GM12878 (cell line): ENCODE results near the gene KIAA0319L. TPM values are rescaled to one million over a fixed set of nuclear protein-coding genes. Genes with fewer than 3 reads are reported as not detected.

Experiments
- ATF7 ChIP-seq: fragments of 450-650 bp; IDR thresholded peaks from 2 replicates; pipeline ENCODE4 v1.6.1; 2016; ENCODE audit warnings: low read depth, mild to moderate bottlenecking
- BHLHE40 ChIP-seq, 2 experiments: fragments of 450-650 bp in 1 of 2; IDR thresholded peaks; 2 replicates each; pipeline ENCODE4 v1.6.1; 2011 to 2017; ENCODE audit warnings: low read depth in 2 of 2, borderline replicate concordance in 1 of 2, improper control_type of control experiment in 1 of 2, low read length in 1 of 2, mild to moderate bottlenecking in 1 of 2
- BMI1 ChIP-seq: fragments of 450-650 bp; IDR thresholded peaks from 2 replicates; pipeline ENCODE4 v1.6.1; 2016; ENCODE audit warnings: mild to moderate bottlenecking, moderate library complexity, borderline replicate concordance
- CBFB ChIP-seq: IDR thresholded peaks from 2 replicates; pipeline ENCODE4 v1.6.1; 2016; ENCODE audit warnings: antibody characterized with exemption, low read depth
- CBX5 ChIP-seq: sonication (generic); IDR thresholded peaks from 2 replicates; pipeline ENCODE4 v1.6.1; 2016; ENCODE audit warnings: low read depth, moderate library complexity, mild to moderate bottlenecking, inconsistent platforms
- CEBPB ChIP-seq, 2 experiments: fragments of 150-350 bp in 1 of 2; IDR thresholded peaks; 2 replicates each; pipeline ENCODE4 v1.6.1; 2012 to 2014; ENCODE audit warnings: low read depth in 2 of 2, low read length in 2 of 2, borderline replicate concordance in 1 of 2, inconsistent platforms in 1 of 2
- CHD4 ChIP-seq: fragments of 200-600 bp; sonication (generic); IDR thresholded peaks from 2 replicates; pipeline ENCODE4 v1.6.1; 2016; ENCODE audit warnings: mild to moderate bottlenecking
- EP300 ChIP-seq, 2 experiments: fragments of 150-350 bp in 1 of 2; IDR thresholded peaks; 2 replicates each; pipeline ENCODE4 v1.6.1; 2011 to 2012; ENCODE audit warnings: low read depth in 2 of 2, low read length in 2 of 2, borderline replicate concordance in 1 of 2, improper control_type of control experiment in 1 of 2, inconsistent platforms in 1 of 2; ENCODE audit not compliant: control insufficient read depth in 1 of 2
- GABPA ChIP-seq: IDR thresholded peaks from 2 replicates; pipeline ENCODE4 v1.6.1; 2014; ENCODE audit warnings: antibody characterized with exemption, low read depth, mild to moderate bottlenecking, inconsistent platforms
- KAT2A ChIP-seq: conservative IDR thresholded peaks from 2 replicates; pipeline ENCODE4 v1.6.1; 2011; ENCODE audit warnings: low read depth, low read length; ENCODE audit not compliant: control insufficient read depth
- MXI1 ChIP-seq: fragments of 150-350 bp; IDR thresholded peaks from 2 replicates; pipeline ENCODE4 v1.6.1; 2011; ENCODE audit warnings: low read depth, mild to moderate bottlenecking, inconsistent platforms, low read length, improper control_type of control experiment
- NR2C2 ChIP-seq: IDR thresholded peaks from 2 replicates; pipeline ENCODE4 v1.6.1; 2011; ENCODE audit warnings: borderline replicate concordance, low read depth; ENCODE audit not compliant: control insufficient read depth, insufficient read length
- POU2F2 ChIP-seq: IDR thresholded peaks from 3 replicates; pipeline ENCODE4 v1.6.1; 2011; ENCODE audit warnings: low read depth, mild to moderate bottlenecking, low read length, borderline replicate concordance
- RAD21 ChIP-seq: IDR thresholded peaks from 2 replicates; pipeline ENCODE4 v1.6.1; 2011; ENCODE audit warnings: mild to moderate bottlenecking, low read depth, low read length, moderate library complexity; ENCODE audit not compliant: insufficient read depth
- SRF ChIP-seq, 2 experiments: IDR thresholded peaks; 2 replicates each; pipeline ENCODE4 v1.6.1; 2011; ENCODE audit warnings: low read depth in 2 of 2, low read length in 2 of 2, mild to moderate bottlenecking in 1 of 2, moderate library complexity in 1 of 2
- STAT1 ChIP-seq: fragments of 450-650 bp; conservative IDR thresholded peaks from 2 replicates; pipeline ENCODE4 v1.6.1; 2014; ENCODE audit warnings: antibody characterized with exemption, mild to moderate bottlenecking
- WRNIP1 ChIP-seq: IDR thresholded peaks from 2 replicates; pipeline ENCODE4 v1.6.1; 2011; ENCODE audit warnings: low read depth, low read length, improper control_type of control experiment, borderline replicate concordance
- YY1 ChIP-seq: IDR thresholded peaks from 2 replicates; pipeline ENCODE4 v1.6.1; 2011; ENCODE audit warnings: low read depth, mild to moderate bottlenecking, low read length
- ZNF217 ChIP-seq: fragments of 450-650 bp; IDR thresholded peaks from 2 replicates; pipeline ENCODE4 v1.6.1; 2017; ENCODE audit warnings: antibody characterized with exemption, mild to moderate bottlenecking
- ZNF384 ChIP-seq: IDR thresholded peaks from 2 replicates; pipeline ENCODE4 v1.6.1; 2012; ENCODE audit warnings: low read depth, mild to moderate bottlenecking, low read length, improper control_type of control experiment, borderline replicate concordance
- polyA plus RNA-seq, 11 experiments: library from polyadenylated mRNA; depleted of rRNA in 4 of 11; unstranded in 6 of 11; stranded (reverse) in 5 of 11; fragments of >200 nt; fragmentation: Nextera tagmentation in 4 of 11; fragmentation: Illumina TruSeq in 1 of 11; extraction: Ambion mirVana in 4 of 11; extraction: Trizol in 1 of 11; gene quantifications; 1 replicate in 1 of 11; 2 replicates in 10 of 11; pipeline versions ENCODE4 v1.2.1 to v1.2.3, GENCODE V29; 2011 to 2016; ENCODE audit warnings: inconsistent platforms in 2 of 11, missing spikeins in 2 of 11, low read depth in 1 of 11
- total RNA-seq, 4 experiments: library from RNA; depleted of rRNA in 3 of 4; stranded (reverse); fragments of >200 nt in 3 of 4; fragmentation: Illumina TruSeq in 1 of 4; extraction: Trizol in 1 of 4; gene quantifications; 2 replicates each; pipeline versions ENCODE4 v1.2.1 to v1.2.3, GENCODE V29; 2013 to 2021
- TF ChIP-seq, protein P1 (sequence below): fragments of 450-650 bp; IDR thresholded peaks from 2 replicates; pipeline ENCODE4 v1.6.1; 2017; ENCODE audit warnings: antibody characterized with exemption, mild to moderate bottlenecking, moderate library complexity
- TF ChIP-seq, protein P2 (sequence below): fragments of 150-350 bp; IDR thresholded peaks from 2 replicates; pipeline ENCODE4 v1.6.1; 2016; ENCODE audit warnings: low read depth, low read length
- TF ChIP-seq, protein P3 (sequence below): fragments of 450-650 bp; IDR thresholded peaks from 2 replicates; pipeline ENCODE4 v1.6.1; 2017; ENCODE audit warnings: mild to moderate bottlenecking

Gene KIAA0319L
- total and polyA plus RNA-seq, 10 of the 15 experiments (the other 5 are each of a cell fraction or from before 2014, with no cell fraction given), result 2.6 to 57.8 (median 25.4) TPM

DNA sequence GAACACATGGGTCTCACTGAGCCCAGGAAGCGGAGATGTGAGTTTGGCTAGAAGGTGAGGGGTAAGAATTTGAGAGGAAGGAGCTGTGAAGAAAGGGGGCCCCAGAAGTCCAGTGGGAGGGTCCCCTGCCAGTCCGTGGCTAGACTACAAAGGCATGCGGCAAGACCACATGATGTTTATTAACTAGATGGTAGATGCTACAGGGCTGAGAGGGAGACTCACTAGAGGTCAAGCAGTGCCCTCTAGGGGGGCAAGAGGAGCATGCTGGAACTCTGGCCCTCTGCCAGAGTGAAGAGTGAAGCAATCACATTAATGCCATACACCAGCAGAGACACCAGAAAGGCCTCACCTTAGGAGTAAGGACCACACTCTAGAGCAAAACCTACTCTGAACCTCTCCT is 12.2 kb downstream of the KIAA0319L start (continued):
- TF ChIP-seq, protein P1, sequence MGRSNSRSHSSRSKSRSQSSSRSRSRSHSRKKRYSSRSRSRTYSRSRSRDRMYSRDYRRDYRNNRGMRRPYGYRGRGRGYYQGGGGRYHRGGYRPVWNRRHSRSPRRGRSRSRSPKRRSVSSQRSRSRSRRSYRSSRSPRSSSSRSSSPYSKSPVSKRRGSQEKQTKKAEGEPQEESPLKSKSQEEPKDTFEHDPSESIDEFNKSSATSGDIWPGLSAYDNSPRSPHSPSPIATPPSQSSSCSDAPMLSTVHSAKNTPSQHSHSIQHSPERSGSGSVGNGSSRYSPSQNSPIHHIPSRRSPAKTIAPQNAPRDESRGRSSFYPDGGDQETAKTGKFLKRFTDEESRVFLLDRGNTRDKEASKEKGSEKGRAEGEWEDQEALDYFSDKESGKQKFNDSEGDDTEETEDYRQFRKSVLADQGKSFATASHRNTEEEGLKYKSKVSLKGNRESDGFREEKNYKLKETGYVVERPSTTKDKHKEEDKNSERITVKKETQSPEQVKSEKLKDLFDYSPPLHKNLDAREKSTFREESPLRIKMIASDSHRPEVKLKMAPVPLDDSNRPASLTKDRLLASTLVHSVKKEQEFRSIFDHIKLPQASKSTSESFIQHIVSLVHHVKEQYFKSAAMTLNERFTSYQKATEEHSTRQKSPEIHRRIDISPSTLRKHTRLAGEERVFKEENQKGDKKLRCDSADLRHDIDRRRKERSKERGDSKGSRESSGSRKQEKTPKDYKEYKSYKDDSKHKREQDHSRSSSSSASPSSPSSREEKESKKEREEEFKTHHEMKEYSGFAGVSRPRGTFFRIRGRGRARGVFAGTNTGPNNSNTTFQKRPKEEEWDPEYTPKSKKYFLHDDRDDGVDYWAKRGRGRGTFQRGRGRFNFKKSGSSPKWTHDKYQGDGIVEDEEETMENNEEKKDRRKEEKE, result no peak
- TF ChIP-seq NR2C2, result no peak
- no peak for TF ChIP-seq BMI1
- no peak for TF ChIP-seq ZNF384
- TF ChIP-seq WRNIP1, result 0 out of 2 replicates have a peak, but pooled peaks have one; percentile 58
- TF ChIP-seq, protein P2, sequence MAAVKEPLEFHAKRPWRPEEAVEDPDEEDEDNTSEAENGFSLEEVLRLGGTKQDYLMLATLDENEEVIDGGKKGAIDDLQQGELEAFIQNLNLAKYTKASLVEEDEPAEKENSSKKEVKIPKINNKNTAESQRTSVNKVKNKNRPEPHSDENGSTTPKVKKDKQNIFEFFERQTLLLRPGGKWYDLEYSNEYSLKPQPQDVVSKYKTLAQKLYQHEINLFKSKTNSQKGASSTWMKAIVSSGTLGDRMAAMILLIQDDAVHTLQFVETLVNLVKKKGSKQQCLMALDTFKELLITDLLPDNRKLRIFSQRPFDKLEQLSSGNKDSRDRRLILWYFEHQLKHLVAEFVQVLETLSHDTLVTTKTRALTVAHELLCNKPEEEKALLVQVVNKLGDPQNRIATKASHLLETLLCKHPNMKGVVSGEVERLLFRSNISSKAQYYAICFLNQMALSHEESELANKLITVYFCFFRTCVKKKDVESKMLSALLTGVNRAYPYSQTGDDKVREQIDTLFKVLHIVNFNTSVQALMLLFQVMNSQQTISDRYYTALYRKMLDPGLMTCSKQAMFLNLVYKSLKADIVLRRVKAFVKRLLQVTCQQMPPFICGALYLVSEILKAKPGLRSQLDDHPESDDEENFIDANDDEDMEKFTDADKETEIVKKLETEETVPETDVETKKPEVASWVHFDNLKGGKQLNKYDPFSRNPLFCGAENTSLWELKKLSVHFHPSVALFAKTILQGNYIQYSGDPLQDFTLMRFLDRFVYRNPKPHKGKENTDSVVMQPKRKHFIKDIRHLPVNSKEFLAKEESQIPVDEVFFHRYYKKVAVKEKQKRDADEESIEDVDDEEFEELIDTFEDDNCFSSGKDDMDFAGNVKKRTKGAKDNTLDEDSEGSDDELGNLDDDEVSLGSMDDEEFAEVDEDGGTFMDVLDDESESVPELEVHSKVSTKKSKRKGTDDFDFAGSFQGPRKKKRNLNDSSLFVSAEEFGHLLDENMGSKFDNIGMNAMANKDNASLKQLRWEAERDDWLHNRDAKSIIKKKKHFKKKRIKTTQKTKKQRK, result no peak
- no peak for TF ChIP-seq CBFB
- peak in 1 of 2 experiments; percentile 55; a peak in 1 of 4 replicates for TF ChIP-seq CEBPB (IDR thresholded peaks at IDR 0.05; ENCODE audit: borderline replicate concordance in 1 of 2, low read depth in 2 of 2, low read length in 2 of 2)
- no peak for TF ChIP-seq ATF7
- no peak for TF ChIP-seq SRF (IDR thresholded peaks at IDR 0.05; ENCODE audit: low read depth in 2 of 2, low read length in 2 of 2)
- TF ChIP-seq KAT2A, result no peak
- 0 out of 2 replicates have a peak, but pooled peaks have one; percentile 34 for TF ChIP-seq YY1
- no peak for TF ChIP-seq CBX5
- peak; percentile 20; the same call in 1 of the 3 replicates for TF ChIP-seq POU2F2
- TF ChIP-seq ZNF217, result no peak
- TF ChIP-seq RAD21, result peak; percentile 73
- TF ChIP-seq EP300 (IDR thresholded peaks at IDR 0.05; ENCODE audit: borderline replicate concordance in 1 of 2, control insufficient read depth in 1 of 2, low read depth in 2 of 2, low read length in 2 of 2), result no peak
- TF ChIP-seq GABPA, result no peak
- no peak for TF ChIP-seq CHD4
- no peak for TF ChIP-seq STAT1
- TF ChIP-seq, protein P3, sequence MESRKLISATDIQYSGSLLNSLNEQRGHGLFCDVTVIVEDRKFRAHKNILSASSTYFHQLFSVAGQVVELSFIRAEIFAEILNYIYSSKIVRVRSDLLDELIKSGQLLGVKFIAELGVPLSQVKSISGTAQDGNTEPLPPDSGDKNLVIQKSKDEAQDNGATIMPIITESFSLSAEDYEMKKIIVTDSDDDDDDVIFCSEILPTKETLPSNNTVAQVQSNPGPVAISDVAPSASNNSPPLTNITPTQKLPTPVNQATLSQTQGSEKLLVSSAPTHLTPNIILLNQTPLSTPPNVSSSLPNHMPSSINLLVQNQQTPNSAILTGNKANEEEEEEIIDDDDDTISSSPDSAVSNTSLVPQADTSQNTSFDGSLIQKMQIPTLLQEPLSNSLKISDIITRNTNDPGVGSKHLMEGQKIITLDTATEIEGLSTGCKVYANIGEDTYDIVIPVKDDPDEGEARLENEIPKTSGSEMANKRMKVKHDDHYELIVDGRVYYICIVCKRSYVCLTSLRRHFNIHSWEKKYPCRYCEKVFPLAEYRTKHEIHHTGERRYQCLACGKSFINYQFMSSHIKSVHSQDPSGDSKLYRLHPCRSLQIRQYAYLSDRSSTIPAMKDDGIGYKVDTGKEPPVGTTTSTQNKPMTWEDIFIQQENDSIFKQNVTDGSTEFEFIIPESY, result no peak
- no peak for TF ChIP-seq MXI1
- TF ChIP-seq BHLHE40 (IDR thresholded peaks at IDR 0.05; ENCODE audit: borderline replicate concordance in 1 of 2, low read depth in 2 of 2, low read length in 1 of 2), result peak in 1 of 2 experiments; percentile 18; a peak in 1 of 4 replicates
